Tibial artery (tissue), 4 donors: Measurements from ENCODE around the gene UBN1.

Experiments used
- DNase-seq, 2 donors: peaks; one replicate each; pipeline ENCODE4 v3.0.0-alpha.2; 2019
- H3K27ac ChIP-seq, 2 donors: fragments of 200-600 bp; sonication (generic) in 1 of 2; 1 replicate in 1 of 2; 2 replicates in 1 of 2; pipeline ENCODE4 v1.5.1; 2018 to 2019; ENCODE audit warnings: mild to moderate bottlenecking in 1 of 2
- H3K27me3 ChIP-seq, 2 donors: fragments of 200-600 bp; sonication (generic) in 1 of 2; one replicate each; pipeline versions ENCODE4 v1.5.1 to v1.6.0; 2016 to 2019
- H3K36me3 ChIP-seq, 3 donors: fragments of 200-600 bp; sonication (generic) in 2 of 3; one replicate each; pipeline ENCODE4 v1.5.1; 2016 to 2019; ENCODE audit warnings: mild to moderate bottlenecking in 2 of 3
- H3K4me1 ChIP-seq, 4 donors: fragments of 200-600 bp; sonication (generic) in 2 of 4; 1 replicate in 3 of 4; 2 replicates in 1 of 4; pipeline ENCODE4 v1.5.1; 2016 to 2019
- H3K4me3 ChIP-seq, 2 donors: fragments of 200-600 bp; sonication (generic) in 1 of 2; 1 replicate in 1 of 2; 2 replicates in 1 of 2; pipeline ENCODE4 v1.5.1; 2018 to 2019; ENCODE audit warnings: mild to moderate bottlenecking in 2 of 2
- H3K9me3 ChIP-seq, 3 donors: fragments of 200-600 bp; sonication (generic) in 1 of 3; one replicate each; pipeline ENCODE4 v1.5.1; 2016 to 2019
- CTCF ChIP-seq, 2 experiments: fragments of 200-600 bp in 1 of 2; fragments of 450-650 bp in 1 of 2; IDR thresholded peaks; one replicate each; pipeline ENCODE4 v1.5.1; 2017 to 2019; ENCODE audit warnings: antibody characterized with exemption in 2 of 2, mild to moderate bottlenecking in 1 of 2, moderate library complexity in 1 of 2
- intact Hi-C: fragments of 100-400 bp; cut with DNase I; formaldehyde crosslinking; loops from one replicate; pipeline ENCODE4 v1.15.0; 2023; ENCODE audit warnings: low total_unique reads

Gene UBN1

GRCh38 chr16:4801051-4801961 is 46.0 kb upstream of the UBN1 start:
- peaks cover 0 to 56% (median 36%) of the 10 kb centered on the region in 3 donors for H3K36me3 ChIP-seq
- no peak for DNase-seq
- H3K4me3 ChIP-seq: peak overlapping the region; percentile 74 to 79
- no peak for TF ChIP-seq CTCF (IDR thresholded peaks at IDR 0.05)
- peaks cover 0 to 26% (median 13%) of the 10 kb centered on the region in 4 donors for H3K4me1 ChIP-seq
- intact Hi-C loops: no loop called here
- peak overlapping the region; percentile 60 to 82 for H3K27ac ChIP-seq
- H3K9me3 ChIP-seq: no peaks in the 10 kb centered on the region
- no peaks in the 10 kb centered on the region for H3K27me3 ChIP-seq

- Histone ChIP-seq H3K4me3 (peak within 1 kb of the TSS; percentile 74 to 79), H3K4me1 (peaks cover 0 to 26% (median 13%) of the 10 kb centered on the region in 4 donors), H3K27ac (peak within 1 kb of the TSS; percentile 60 to 82), H3K9me3 (no peaks in the 10 kb centered on the region), H3K27me3 (no peaks in the 10 kb centered on the region), H3K36me3 (peaks cover 0 to 57% (median 37%) of the 10 kb centered on the region in 3 donors)
- peak; percentile 66 to 84 for DNase-seq
- intact Hi-C loops: no loop called here
- no peak for TF ChIP-seq CTCF (IDR thresholded peaks at IDR 0.05)
Observed at GRCh38 chr16:4801962-4802658, 45.2 kb upstream of the UBN1 start, which contains the start of gene ROGDI. Gene ROGDI, minus strand, starts transcription at chr16:4802633. Its CDS starts 62 bp downstream, at chr16:4802571.

DNA sequence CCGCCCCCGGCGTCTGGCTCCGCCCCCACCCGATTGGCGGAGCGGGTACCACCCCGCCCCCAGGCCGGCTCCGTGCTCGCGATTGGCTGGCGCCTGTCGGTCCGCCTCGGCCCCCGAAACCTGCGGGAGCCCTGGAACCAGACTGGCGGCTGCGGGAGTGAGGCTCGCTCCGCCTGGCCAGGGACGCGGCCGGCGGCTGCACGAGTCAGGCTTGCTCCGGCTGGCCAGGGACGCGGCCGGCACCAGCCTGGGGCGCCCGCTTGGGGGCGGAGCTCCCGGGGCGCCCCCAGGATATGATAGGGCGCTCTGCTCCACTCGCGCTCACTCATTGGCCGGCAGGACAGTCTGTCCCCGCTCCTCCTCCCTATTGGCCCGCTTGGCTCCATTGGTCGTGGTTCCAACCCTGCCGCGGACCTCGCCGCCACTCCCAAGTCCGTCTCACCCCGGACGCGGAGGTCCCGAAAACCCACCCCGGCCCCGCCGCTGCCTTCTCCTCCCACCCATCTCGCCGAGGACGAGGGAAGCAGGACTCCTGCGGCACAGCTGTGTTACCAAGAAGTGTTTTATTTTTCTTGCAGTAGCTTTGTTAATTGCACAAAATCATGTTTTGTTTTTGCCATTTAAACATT is 44.5 kb upstream of the UBN1 start:
- Histone ChIP-seq H3K4me3 (peak overlapping the region; percentile 74 to 79), H3K27ac (peak overlapping the region; percentile 60 to 82), H3K36me3 (peaks cover under 1 to 57% (median 40%) of the 10 kb centered on the region in 3 donors), H3K27me3 (no peaks in the 10 kb centered on the region), H3K9me3 (no peaks in the 10 kb centered on the region), H3K4me1 (peaks cover 0 to 26% (median 13%) of the 10 kb centered on the region in 4 donors)
- TF ChIP-seq CTCF (IDR thresholded peaks at IDR 0.05): peak in 1 of 2 experiments; percentile 21
- DNase-seq: peak; percentile 91 to 96
- intact Hi-C loops: no loop called here

DNA sequence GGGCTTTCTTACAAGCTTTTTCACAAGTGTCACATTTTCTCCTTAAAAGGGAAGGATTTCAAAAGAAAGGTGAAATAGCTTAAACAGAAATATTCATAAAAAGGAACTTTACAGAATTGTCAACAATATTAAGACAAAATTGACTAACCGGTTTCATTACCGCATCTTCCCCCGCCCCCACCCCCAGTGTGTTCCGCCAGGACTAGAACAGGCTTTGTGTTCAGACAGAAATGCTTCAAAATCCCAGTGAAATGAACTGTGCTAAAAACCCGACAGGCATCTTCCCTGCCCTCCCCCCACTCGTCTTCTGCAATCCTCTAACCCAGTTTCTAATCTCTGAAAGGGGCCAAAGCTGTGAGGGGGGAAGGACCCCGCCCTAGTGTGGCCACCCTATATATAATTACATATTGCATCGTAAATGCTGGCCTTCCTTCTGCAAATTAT is 43.9 kb upstream of the UBN1 start:
- peaks cover 7 to 57% (median 35%) of the 10 kb centered on the region in 3 donors for H3K36me3 ChIP-seq
- intact Hi-C loops: no loop called here
- peaks cover 0 to 26% (median 13%) of the 10 kb centered on the region in 4 donors for H3K4me1 ChIP-seq
- H3K27ac ChIP-seq: peak overlapping the region in 1 of 2 donors; percentile 82
- peak overlapping the region; percentile 74 to 79 for H3K4me3 ChIP-seq
- DNase-seq: no peak
- H3K9me3 ChIP-seq: no peaks in the 10 kb centered on the region
- no peak for TF ChIP-seq CTCF (IDR thresholded peaks at IDR 0.05)
- H3K27me3 ChIP-seq: no peaks in the 10 kb centered on the region
